GM15510 (cell line): Measurements from ENCODE around the gene VSNL1.

Experiments
- POLR2A ChIP-seq: IDR thresholded peaks from 3 replicates; pipeline ENCODE4 v1.6.1; 2011; ENCODE audit warnings: borderline replicate concordance; ENCODE audit not compliant: insufficient read length; ENCODE audit errors: extremely low read depth

The VSNL1 gene

DNA sequence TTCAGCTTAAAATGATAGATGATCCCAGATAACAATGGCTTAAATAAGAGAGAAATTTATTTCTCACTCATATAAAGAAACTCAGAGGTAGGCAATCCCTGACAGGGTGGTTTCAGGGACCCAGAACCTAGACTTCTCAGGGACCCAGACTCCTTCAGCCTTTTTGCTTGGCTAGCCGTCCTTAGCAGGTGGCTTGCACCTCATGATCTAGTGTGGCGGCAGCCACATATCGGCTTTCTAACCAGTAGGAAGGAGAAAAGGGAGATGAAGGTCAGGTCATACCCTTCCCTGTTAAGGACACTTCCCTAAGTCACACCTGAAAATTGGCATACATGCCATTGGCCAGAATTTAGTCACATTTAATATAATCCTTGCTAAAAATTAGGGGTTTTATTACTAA is 18.4 kb downstream of the VSNL1 start:
- no peak for TF ChIP-seq POLR2A

DNA sequence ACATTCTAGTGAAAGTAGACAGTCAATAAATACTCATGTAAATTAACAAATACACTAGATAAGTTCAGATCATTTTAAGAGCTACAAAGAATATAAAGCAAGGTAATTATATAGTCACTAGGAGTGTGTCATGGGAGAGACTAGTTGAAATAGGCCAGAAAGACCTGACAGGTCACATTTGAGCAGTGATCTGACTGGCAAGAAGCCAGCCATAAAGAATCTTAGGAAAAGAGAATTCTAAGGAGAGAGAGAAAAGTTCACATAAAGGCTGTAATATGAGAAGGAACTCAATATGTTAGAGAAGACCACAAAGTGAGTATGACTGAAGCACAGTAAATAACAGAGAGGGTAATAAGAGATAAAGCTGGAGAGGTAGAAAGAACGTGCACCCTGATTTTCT is 31.2 kb downstream of the VSNL1 start:
- no peak for TF ChIP-seq POLR2A

DNA sequence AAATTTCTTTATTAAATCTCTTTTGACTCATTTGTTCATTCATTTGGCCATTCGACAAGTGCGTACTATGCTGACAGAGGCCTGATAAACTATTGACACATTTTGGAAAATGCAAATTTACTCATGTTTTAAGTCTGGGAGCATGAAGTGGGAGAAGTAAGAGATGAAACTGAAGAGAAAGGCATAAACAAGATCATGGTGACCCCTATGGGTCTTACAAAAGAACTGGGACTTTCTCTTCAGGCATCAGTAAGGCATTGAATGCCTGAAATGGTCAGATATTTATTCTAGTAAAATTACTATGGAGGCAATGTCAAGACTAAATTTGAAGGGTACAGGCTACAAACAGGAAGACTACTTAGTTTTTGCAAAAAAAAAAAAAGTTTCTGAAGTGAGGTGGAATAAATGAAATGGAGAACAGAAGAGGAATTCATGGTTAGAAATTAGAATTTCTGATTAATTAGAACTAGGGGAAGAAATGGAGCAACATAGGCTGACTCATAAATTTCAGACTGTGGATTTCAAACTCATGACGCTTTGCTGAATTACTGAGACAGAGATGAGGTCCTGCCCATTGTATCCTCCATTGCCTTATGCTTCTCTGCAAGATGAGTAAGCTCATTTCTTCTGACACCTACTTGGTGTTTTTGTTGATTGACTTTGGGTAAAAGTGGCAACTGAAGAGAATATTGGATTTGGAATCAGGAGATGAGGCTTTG is 32.7 kb downstream of the VSNL1 start:
- no peak for TF ChIP-seq POLR2A

GRCh38 chr2:17573804-17574175 is 33.3 kb downstream of the VSNL1 start:
- no peak for TF ChIP-seq POLR2A

- TF ChIP-seq POLR2A: no peak
Observed at GRCh38 chr2:17574406-17575073, 34.0 kb downstream of the VSNL1 start.

- no peak for TF ChIP-seq POLR2A
Observed at GRCh38 chr2:17576802-17577201, 36.3 kb downstream of the VSNL1 start.

DNA sequence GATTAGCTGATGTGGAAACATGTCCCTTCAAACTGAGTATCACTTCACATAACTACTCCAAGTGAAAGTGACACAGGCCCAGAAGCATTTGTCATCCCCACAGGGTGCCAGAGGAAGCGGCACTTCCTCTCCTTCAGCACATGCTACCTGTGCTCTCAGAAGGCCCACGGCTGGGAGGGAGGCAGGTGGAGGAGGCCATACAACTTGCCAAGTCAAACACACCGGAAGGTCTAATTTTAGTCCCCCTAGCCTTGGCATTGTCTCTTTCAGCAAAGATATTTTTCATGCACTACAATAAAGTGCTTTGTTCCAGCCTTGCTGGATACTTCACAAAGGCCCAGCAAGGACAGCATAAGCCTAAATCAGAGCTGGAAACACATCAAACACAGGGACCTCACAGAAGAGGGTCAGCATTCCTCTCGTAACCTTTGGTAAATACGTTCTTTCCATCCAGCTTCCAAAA is 38.0 kb downstream of the VSNL1 start:
- no peak for TF ChIP-seq POLR2A

DNA sequence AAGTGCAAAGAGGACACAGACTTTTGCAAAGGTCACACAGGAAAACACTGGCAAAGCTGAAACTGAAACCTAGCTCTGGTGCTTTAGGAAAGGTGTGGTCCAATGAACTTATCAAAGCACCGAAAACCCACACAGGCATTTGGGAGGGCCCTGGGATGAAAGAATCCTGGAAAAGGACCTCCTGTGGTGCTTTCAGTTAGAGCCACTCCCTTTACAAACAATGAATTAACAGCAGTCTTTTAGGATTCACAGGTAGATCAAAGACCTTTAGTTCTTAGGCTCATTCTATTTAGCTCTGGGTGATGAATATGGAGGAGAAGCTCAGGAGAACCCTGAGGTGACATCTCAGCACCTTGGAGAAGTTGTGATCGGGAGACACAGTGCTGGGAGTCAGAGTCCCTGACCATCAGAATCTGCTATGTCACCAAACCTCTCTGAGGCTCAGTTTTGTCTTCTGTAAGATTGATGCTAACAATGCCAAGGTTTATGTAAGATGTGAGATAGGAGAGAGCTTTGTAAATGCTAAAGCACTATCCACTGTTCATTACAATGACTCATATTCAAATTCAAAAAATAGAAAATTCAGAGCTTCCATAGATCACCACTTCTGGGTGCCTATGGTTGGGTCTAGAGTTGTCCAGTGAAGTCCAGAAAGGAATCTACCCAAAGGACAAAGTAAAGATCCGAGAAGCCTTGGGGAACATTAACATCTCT is 39.3 kb downstream of the VSNL1 start:
- TF ChIP-seq POLR2A: no peak

DNA sequence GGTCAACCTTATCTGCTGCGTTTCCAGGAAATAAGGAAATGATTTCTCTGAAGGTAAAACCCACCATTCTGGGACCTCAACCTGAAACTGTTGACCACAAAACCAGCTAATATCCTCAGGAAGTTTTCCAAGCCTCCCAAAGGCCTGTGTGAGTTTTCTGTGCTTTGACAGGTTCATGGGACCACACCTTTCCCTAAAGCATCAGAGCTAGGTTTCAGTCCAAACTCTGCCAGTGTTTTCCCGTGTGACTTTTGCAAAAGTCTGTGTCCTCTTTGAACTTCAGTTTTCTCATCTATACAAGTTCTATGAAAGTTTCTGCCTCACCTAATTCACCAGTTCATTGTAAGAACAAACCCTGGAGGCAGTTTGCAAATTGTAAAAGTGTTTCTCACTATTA is 39.8 kb downstream of the VSNL1 start:
- no peak for TF ChIP-seq POLR2A

GRCh38 chr2:17581831-17582230 is 41.3 kb downstream of the VSNL1 start:
- no peak for TF ChIP-seq POLR2A

DNA sequence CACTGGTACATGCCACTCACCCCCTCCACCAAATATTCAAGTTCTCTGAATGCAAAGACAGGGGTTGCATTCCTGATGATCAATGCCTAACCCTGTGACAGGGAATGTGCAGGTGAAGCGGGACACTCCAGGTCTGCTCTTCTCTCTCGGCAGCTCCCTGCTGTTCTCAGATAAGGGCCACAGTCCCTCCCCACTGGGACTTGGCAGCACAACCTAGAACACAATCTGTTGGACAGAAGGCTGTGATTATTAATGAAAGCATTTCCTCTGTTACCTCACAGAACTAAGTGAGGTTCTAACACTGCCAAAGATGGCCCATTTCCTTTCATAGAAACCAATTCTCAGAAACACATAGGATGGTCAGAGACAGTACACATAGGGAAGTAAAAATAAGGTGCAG is 42.7 kb downstream of the VSNL1 start:
- TF ChIP-seq POLR2A: no peak

GRCh38 chr2:17583646-17584045 is 43.1 kb downstream of the VSNL1 start:
- no peak for TF ChIP-seq POLR2A

- no peak for TF ChIP-seq POLR2A
Observed at GRCh38 chr2:17584689-17585088, 44.2 kb downstream of the VSNL1 start.

DNA sequence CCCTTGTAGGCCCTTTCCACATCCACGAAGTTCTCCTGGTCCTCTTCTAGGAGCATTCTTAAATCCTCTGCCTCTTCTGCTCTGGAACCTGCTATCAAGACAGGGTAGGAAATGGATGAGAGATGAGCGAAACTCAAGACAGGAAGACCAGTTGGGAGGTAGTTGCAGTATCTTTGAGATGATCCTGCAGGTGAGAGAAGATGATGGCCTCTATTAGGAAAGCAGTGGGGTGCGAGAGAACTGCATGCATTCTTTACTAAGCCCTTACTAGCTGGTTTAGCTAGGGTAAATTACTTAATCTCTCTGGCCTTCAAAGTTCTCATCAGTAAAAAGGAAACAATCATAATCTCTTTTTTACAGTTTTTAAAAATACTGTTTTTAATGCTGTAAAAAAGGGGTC is 47.0 kb downstream of the VSNL1 start:
- no peak for TF ChIP-seq POLR2A

DNA sequence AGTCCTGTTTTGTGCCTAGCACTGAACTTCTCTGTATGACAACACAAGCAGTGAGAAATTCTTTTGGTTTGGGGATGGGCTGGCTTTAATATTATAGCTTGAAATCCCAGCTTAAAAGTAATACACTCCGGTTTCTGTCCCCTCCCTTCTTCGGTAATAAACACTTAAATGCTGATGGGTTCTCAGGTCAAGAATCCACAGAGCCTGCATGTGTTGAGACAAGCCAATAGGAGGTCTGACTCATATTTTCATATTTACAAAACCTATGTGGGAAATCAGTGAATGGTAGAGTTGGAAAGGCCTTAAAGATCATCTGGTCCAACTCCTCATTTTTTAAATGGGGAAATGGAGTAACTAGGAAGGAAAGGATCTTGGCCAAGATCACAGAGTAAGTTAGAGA is 47.5 kb downstream of the VSNL1 start:
- no peak for TF ChIP-seq POLR2A

- no peak for TF ChIP-seq POLR2A
Observed at GRCh38 chr2:17589406-17590035, 49.0 kb downstream of the VSNL1 start.

DNA sequence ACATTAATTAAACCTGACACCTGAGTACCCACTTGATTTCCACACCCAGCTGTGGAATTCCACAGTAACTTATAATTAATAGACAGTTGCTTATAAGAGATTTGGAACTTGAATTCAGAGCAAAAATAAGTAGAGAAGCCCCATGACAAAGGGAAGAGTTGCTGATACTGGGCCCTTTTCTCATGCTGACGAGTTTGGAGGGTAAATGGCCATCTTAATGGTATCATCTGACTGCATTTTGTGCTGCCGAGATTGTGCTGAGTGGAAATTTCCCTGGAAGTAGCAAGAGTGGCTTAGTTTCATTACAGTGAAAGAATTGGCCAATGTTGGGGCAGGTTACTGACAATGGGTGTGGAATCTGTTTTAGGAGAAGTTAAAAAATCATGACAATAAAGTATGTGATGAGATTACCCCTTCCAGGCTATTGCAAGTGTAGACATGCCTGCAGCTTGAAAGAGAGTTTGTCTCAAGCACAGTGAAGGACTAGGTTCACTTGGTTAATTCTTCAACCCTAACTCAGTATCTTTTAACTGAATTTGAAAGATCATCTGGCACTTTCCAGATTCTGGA is 49.9 kb downstream of the VSNL1 start:
- no peak for TF ChIP-seq POLR2A
